Measurements from ENCODE around the gene ILF3.
"Not testable (repeated sequence)": the region's sequence is repeated elsewhere in the genome, so short reads cannot be mapped to it uniquely, and the experiment has no call there.

ILF3 gene

DNA sequence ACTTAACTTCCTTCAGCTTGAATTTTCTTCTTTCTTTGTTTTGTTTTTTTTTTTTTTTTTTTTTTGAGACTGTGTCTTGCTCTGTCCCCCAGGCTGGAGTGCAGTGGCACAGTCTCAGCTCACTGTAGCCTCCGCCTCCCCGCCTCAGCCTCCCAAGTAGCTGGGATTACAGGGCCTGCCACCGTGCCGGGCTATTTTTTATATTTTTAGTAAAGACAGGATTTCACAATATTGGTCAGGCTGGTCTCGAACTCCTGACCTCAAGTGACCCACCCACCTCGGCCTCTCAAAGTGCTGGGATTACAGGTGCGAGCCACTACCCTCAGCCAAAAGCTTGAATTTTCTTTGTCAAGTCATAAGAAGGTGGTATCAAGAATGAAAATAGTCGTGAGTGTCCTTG, 21.1 kb downstream of the ILF3 start:
- DNase-seq (ENCODE audit: low read depth, low spot score) = not testable (repeated sequence)

DNA sequence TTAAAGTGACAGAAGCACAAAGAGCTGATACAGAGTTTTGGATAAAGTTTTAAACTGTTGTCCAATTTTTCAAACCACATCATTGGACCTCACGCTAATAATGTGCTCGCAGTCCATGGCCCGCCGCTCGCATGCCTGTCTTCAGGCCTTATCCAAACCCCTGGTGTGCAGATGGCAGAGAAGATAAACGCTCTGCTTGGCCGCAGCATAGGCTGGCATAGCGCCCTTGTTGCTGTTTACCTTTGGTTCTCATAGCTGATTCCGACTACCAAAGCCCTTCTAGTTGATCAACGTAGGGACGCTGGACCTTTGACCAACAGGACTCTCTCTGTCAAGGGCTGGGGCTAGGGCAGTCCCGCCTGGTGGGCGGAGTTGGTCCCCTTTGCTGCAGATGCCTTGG, 23.6 kb downstream of the ILF3 start:
- DNase-seq (ENCODE audit: low read depth, low spot score) = no peak

DNA sequence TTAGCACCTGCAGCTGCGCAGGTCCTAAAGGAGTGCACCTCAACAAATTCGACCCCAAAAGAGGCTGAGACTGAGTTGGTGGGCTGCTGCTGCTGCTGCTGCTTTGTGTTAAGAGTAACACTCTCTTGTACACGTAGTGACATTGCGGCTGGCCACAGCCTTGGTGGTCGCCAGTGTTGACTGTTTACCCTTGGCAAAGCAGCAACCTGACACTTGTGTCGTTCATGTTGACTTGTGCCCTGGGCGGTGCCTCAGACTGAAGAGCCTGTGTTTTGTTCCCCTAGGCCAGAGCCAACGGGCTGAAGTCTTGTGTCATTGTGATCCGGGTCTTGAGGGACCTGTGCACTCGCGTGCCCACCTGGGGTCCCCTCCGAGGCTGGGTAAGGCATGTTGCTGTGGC, 24.7 kb downstream of the ILF3 start:
- DNase-seq (ENCODE audit: low read depth, low spot score) = no peak

DNA sequence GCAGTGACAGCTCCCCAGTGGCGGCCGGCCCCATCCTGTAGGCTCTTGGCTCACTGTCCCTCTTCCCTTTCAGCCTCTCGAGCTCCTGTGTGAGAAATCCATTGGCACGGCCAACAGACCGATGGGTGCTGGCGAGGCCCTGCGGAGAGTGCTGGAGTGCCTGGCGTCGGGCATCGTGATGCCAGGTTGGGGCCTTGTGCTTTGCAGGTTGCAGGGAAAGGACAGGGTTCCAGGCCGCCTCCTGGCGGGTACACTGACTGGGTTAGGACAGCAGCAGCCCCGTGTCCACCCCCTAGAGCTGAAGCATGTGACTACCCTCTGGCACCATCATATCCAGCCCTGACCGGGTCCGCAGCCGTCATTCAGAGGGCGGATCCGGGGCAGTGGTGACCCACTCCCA, 25.6 kb downstream of the ILF3 start:
- no peak for DNase-seq (ENCODE audit: low read depth, low spot score)

DNA sequence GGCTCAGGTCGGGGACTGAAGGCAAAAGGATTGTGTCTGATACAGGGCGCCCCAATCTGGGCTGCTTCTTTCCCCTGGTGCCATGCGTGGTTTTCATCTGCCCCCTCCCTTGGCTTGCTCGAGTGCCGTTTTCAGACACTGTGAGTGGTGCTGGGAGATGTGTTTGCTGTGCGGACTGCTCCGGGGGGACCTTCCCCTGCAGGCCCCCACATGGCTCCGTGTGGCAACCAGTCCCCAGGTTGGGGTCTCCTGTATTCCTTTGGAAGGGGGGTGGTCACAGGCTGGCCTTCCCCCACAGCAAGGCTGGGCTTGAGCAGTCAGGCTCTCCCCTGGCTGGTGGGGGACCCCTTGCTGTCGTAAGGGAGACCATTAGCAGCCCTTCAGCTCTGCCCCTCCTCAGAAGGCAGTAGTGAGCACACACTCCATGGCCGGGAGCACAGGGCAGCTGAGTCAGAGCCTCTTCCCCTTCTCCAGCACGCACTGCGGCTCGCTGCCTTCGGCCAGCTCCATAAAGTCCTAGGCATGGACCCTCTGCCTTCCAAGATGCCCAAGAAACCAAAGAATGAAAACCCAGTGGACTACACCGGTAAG, 26.5 kb downstream of the ILF3 start:
- DNase-seq (ENCODE audit: low read depth, low spot score) = no peak

DNA sequence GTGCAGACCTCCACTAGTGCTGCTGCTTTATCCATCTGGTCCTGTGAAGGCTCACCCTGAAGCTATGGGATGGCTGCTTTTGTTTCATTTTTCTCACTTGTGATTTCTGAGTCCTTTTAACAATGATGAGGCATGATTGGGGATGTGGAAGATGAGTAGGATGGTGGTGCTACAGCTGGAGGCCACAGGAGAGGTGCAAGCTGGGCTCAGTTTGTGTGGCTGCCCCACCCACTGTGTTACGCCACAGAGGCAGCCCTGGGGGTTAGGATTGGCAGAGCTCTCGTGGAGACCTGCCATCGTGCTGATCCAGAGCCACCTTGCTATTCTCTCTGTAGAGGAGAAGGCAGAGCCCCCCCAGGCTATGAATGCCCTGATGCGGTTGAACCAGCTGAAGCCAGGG, 27.5 kb downstream of the ILF3 start:
- no peak for DNase-seq (ENCODE audit: low read depth, low spot score)

DNA sequence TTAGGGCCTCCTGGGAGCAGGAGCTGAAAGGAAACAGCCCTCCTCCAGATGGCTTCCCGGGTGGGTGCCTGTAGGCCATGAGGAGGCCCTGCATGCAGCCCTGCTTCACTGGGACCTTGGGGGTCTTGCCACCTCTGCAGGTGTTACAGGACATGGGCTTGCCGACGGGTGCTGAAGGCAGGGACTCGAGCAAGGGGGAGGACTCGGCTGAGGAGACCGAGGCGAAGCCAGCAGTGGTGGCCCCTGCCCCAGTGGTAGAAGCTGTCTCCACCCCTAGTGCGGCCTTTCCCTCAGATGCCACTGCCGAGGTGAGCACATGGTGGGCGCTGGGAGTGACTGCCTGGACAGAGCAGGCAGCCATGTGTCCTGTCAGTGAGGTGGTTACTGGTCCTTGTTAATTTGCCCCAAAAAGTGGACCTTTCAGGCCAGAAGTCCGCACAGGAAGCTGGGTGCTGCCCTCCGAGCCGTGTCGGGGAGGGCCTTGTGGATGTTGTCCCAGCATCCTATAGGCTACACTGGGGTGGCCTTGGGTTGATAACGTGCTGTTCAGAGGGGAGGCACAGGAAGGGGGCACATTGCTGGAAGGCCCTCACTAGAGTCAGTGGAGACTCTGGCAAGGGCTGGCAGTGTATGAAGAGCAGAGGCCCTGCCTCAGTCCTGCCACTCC, 28.4 kb downstream of the ILF3 start:
- DNase-seq (ENCODE audit: low read depth, low spot score) = no peak

DNA sequence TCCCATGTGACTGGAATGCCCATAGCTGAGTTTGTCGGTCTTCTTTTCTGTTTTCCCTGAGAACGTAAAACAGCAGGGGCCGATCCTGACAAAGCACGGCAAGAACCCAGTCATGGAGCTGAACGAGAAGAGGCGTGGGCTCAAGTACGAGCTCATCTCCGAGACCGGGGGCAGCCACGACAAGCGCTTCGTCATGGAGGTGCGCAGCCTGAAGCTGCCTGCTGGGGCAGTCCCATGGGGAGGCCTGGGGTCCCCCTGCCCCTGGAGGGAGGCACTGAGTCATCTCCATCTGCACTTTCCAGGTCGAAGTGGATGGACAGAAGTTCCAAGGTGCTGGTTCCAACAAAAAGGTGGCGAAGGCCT, 28.9 kb downstream of the ILF3 start:
- no peak for DNase-seq (ENCODE audit: low read depth, low spot score)

DNA sequence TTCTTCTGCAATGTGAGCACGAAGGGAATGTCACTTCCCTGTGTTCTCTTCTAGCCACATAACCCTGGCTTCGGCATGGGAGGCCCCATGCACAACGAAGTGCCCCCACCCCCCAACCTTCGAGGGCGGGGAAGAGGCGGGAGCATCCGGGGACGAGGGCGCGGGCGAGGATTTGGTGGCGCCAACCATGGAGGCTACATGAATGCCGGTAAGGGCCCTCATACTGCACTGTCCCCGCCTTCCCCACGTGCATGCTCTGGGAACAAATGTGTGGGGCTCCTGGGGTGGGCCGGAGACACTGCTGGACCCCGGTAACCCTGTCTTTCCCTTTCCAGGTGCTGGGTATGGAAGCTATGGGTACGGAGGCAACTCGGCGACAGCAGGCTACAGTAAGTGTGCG, 29.4 kb downstream of the ILF3 start:
- no peak for DNase-seq (ENCODE audit: low read depth, low spot score)

DNA sequence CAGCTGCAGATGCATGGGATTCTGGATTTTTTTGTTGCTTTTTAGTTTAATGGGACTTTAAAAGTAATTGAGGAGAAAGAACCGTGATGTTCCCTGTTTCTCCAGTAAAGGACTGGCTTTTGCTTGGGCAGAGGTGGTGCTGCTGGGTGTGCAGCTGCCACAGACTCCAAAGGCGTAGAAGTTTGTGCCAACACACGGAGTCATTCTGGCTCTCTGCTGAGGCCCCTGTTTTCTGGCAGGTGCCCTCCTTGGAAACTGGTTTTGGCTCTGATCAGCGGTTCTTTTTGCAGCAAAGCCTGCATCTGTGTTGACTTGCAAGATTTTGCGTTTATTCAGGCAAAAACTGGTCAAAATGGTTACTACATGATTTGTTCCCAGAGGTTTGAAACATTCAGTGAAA, 31.1 kb downstream of the ILF3 start:
- DNase-seq (ENCODE audit: low read depth, low spot score) = no peak

DNA sequence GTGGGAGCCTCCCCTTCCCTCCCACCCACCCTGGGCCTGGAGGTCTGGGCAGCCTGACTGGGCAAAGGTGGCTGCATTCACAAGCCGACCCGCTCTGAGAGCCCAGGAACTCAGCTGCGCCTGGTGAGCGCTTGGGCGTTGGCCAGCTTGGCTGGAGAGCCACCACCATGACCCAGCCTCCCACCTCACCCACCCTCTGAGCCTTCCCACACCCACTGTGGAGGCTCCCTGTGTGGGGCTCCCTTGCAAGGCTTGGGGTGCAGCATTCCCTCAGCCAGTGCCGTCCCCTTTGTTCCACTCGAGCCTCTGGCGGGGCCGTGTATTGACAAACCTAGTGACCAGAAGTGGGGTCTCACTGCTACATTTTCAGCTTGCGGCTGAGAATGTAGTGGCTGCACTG, 32.0 kb downstream of the ILF3 start:
- no peak for DNase-seq (ENCODE audit: low read depth, low spot score)

DNA sequence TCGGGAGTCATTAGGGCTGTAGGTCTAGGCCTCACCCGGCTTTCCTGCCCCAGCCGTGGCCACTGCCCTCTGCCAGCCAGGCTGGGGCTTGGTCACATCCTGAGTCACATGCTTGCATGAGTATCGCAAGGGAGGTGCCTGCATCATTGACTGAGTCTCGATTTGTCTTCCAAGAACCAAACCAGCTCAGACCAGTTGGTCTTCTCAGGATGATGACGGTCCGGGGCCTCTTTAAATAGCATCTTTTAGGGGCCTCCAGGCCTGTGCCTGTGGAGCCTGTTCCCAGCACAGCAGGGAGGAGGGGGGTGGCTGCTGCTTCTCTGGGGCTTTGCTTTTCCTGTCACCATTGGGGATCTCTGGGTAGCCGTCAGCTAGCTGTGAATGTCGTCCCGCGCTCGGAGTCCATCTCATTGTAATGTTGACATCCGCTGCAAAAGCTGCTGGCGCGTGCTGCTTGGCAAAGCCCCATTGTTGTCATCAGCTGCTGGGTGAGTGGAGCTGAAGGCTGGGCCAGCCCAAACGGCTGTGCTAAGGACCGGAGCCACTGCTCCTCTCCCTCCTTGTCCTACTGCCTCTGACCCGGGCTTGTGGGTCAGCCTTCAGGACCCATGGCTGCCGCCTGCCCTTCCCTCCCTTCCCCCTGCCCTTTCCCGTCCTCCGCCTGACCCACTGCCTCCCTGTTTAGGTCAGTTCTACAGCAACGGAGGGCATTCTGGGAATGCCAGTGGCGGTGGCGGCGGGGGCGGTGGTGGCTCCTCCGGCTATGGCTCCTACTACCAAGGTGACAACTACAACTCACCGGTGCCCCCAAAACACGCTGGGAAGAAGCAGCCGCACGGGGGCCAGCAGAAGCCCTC, 32.7 kb downstream of the ILF3 start:
- no peak for DNase-seq (ENCODE audit: low read depth, low spot score)

DNA sequence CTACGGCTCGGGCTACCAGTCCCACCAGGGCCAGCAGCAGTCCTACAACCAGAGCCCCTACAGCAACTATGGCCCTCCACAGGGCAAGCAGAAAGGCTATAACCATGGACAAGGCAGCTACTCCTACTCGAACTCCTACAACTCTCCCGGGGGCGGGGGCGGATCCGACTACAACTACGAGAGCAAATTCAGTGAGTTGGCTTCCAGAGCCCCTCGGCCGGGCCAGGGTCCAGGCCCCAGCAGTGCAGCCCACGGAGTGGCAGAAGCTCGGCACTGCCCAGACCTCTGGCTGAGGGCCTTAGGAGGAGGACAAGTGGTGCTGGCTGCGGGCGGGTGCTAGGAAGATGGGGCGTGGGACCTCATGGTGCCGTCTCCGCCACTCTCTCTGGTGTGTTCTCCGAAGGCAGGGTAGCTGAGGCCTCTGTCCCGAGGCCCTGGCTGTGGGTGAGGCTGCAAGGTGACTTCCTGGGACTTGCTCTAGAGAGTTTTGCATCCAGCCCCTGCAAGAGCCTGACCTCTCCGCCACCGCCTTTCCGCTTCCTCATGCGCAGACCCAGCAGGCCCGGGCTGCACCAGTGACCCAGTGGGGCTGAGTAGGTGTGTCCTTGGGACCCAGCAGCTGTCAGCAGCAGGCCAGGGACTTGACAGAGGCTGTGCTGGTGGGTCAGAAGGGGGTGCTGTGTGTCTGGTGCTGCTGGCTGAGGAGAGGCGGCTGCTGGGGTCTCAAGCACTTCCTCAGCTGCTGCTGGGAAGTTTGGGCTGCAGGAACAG, 33.6 kb downstream of the ILF3 start:
- no peak for DNase-seq (ENCODE audit: low read depth, low spot score)

DNA sequence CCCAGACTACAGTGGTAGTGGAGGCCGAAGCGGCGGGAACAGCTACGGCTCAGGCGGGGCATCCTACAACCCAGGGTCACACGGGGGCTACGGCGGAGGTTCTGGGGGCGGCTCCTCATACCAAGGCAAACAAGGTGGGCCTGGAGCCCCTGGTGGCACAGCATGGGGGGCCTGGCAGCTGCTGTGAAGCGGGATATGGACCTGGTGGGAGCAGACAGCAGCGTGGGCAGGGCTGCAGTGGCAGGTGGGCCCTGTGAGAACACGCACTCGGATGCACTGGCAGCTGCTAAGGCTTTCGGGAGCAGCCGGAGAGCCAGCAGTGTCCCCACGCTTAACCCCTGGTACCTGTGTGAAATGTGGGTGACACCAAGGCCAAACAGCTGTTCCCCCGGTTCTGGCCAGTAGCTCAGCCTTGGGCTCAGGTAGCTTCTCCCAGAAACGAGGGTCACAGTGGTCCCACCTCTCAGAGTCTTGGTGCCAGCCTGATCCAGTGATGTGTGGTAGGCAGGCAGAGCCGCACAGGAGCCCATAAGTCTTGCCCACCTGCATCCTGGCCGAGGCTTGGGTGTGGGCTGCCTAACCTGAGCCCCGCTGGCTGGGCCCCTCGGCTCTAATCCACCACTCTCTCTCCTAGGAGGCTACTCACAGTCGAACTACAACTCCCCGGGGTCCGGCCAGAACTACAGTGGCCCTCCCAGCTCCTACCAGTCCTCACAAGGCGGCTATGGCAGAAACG, 34.6 kb downstream of the ILF3 start:
- no peak for DNase-seq (ENCODE audit: low read depth, low spot score)

DNA sequence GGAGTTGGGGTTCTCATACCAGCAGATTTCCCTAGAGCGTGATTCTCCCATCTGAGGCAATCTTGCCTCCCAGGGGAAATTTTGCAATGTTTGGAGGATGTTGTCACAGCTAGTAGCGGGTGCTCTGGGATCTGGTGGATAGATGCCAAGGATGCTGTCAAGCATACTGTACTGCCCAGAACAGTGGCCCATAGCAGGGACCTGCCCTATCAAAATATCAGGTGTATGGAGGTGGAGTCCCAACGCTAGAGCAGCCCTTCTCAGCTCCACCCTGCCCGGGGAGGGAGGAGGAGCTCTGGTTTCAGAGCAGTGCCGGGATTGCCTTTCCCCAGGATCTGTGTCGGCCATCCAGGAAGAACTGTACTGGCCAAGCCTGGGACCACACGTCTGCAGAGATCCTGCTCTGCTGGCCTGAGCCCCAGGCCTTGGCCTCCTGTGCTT, 36.2 kb downstream of the ILF3 start:
- DNase-seq (ENCODE audit: low read depth, low spot score) = no peak

DNA sequence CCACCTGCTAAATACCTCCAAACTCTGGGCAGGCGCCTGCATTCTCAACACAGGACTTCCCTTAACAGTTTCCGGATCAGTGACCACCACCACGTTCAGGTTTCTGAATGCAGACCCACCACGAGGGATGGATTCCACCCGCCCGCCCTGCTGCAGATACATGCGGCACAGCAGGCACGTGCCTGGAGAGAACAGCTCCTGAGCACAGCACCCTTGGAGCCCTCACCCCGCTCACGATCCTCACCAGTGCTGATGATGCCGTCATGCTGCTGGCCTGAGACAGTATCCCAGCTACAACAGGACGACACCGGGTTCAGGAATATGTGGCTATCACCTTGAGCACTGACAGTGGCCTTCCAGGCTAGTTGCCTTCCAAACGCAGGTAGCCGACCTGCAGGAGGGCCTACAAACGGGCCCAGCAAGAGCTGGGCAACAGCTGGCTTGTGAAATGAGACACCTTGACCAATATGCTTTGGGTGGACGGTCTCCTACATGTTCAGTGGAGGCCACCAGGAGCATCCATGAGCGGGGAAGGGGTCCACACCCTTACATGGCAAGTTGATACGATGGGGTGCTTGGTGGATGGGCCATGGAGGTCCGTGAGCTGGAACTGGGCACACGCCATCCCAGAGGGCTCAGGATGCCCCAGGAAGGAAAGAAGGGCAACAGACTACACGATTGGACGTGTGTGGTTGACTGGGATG, 37.2 kb downstream of the ILF3 start:
- no peak for DNase-seq (ENCODE audit: low read depth, low spot score)

DNA sequence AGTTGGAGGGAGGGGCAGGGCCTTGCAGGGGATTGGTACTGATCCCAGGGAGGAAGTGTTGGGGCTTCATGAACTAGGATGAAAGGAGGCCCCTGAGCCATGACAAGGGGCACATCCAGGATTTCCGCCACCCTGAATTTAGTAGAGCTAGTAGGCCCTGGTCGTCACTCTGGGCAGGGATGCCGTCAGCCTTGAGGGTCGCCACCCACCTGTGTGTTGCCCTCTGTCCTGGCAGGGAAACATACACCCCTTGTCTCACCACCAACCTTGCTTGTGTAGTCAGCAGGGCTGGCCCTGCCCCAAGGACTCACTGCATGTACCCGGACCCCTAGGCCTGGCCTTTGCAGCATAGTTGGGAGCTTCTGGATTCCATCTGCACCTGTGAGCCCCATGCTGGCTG, 37.7 kb downstream of the ILF3 start:
- no peak for DNase-seq (ENCODE audit: low read depth, low spot score)

DNA sequence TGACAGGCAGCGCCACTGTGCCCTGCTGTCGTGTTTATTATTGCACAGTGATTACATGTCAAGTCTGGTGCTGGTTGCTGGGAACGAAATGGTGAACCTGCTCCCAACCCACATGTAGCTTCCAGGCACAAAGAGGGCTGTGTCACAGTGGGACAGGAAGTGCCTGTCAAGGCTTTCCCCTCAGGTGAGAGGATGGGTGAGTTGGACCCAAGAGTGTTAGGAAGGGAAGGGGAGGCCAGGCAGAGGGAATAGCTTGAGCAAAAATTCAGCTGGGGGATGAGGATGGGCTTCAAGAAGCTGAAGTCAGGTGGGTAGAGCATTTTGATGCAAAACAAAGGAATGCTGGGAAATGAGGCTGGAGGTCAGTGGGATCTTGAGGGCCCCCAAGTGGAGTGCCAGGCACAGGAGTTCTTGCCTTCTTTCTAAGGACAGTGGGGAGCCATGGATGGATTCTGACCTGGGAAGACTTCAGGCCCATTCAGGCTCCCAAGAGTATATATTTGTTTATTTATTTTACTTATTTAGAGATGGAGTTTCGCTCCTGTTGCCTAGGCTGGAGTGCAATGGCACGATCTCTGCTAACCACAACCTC, 38.6 kb downstream of the ILF3 start:
- no peak for DNase-seq (ENCODE audit: low read depth, low spot score)

DNA sequence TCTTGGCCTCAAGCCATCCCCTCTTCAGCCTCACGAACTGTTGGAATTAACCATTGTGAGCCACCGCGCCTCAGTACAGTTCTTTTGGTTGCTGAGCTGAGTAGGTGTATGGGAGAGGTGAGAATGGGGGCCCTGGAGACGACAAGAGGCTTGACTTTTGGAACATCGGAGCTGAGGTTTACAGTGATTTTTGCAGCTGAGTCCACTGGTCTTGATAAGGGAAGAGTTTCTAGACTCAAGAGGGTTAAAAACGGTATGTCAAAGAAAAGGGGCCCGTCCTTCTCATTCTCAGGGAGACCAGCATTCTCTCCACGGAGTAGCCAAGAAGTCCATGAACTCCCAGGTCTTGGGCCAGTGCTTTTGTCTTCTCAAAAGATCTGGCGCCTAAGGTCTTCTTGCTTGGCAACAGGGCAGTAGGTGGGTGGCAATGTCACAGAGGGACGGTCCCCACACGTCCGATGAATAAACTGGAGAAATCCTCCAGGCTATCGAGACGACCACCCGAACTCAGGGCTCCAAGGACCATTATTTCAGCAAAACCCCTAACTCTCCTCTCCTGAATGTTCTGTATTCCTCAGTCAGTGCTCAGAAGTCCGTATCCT, 40.7 kb downstream of the ILF3 start:
- no peak for DNase-seq (ENCODE audit: low read depth, low spot score)
